ENCODE measurements around the gene MYO15B. TPM values are rescaled to one million over a fixed set of nuclear protein-coding genes. Genes with fewer than 3 reads are reported as not detected.
A peak's percentile ranks its signal among the peaks of the same experiment; 100 is the strongest.

MYO15B gene
- total RNA-seq, 2 experiments from 2014 or later = 8.9 to 19.2 TPM

- POLR2A ChIA-PET = interaction anchor here (0.5 to 3.4 kb wide), 5 partner anchors 13 to 93 kb away, joined by 3 to 18 read pairs (median 4); partner anchors contain the start of gene TSEN54
- intact Hi-C loops (cut with micrococcal nuclease; ENCODE audit: unreplicated experiment) = loop anchor here (2.0 kb wide), 2 partner anchors 19 to 45 kb away; partner anchors contain the start of gene LLGL2
- no peaks in the 10 kb centered on the region for H4K20me1 ChIP-seq (ENCODE audit: insufficient read depth, low read length)
- DNase-seq (ENCODE audit: low spot score) = no peak
- no peaks in the 10 kb centered on the region for H3K9me2 ChIP-seq (ENCODE audit: insufficient read depth, low read length)
- H3K4me1 ChIP-seq (ENCODE audit: insufficient read depth, low read length, poor library complexity, severe bottlenecking) = peaks cover 43% of the 10 kb centered on the region
- CTCF ChIA-PET (ENCODE audit: unreplicated experiment) = interaction anchor here (1.1 kb wide), 1 partner anchor 183 kb away, joined by 4 read pairs; no protein-coding TSS in a partner anchor
- no peaks in the 10 kb centered on the region for H3K9me3 ChIP-seq (ENCODE audit: low read length)
- TF ChIP-seq CTCF (conservative IDR thresholded peaks at IDR 0.05; ENCODE audit: low read length) = no peak
- no peak for TF ChIP-seq EZH2phosphoT487 (IDR thresholded peaks at IDR 0.05; ENCODE audit: borderline replicate concordance, low read depth, low read length)
- H3K36me3 ChIP-seq (ENCODE audit: insufficient read depth, low read length) = no peaks in the 10 kb centered on the region
- BruUV-seq (replicated peaks) = no TSS peak
- H3K4me2 ChIP-seq (ENCODE audit: low read length) = no peak overlapping the region
- peak overlapping the region; percentile 61 for H3K27ac ChIP-seq (ENCODE audit: low read depth, low read length, poor library complexity, severe bottlenecking)
- no peak overlapping the region for H3K4me3 ChIP-seq (ENCODE audit: low read depth, low read length, poor library complexity, severe bottlenecking)
- no peaks in the 10 kb centered on the region for H3K79me2 ChIP-seq (ENCODE audit: insufficient read depth, low read depth, low read length)
- no peak overlapping the region for H2AFZ ChIP-seq (ENCODE audit: low read length)
Observed at GRCh38 chr17:75570034-75570676, 17.4 kb upstream of the MYO15B start.

GRCh38 chr17:75570772-75571171 lies 16.8 kb upstream of the MYO15B start:
- Histone ChIP-seq H2AFZ (ENCODE audit: low read length) (peak overlapping the region; percentile 92), H3K27ac (ENCODE audit: low read depth, low read length, poor library complexity, severe bottlenecking) (peak overlapping the region; percentile 61), H3K36me3 (ENCODE audit: insufficient read depth, low read length) (no peaks in the 10 kb centered on the region), H3K4me2 (ENCODE audit: low read length) (peak overlapping the region; percentile 56), H3K79me2 (ENCODE audit: insufficient read depth, low read depth, low read length) (no peaks in the 10 kb centered on the region), H3K9me2 (ENCODE audit: insufficient read depth, low read length) (no peaks in the 10 kb centered on the region), H4K20me1 (ENCODE audit: insufficient read depth, low read length) (no peaks in the 10 kb centered on the region), H3K4me3 (ENCODE audit: low read depth, low read length, poor library complexity, severe bottlenecking) (peak overlapping the region; percentile 7), H3K4me1 (ENCODE audit: insufficient read depth, low read length, poor library complexity, severe bottlenecking) (peaks cover 43% of the 10 kb centered on the region), H3K9me3 (ENCODE audit: low read length) (no peaks in the 10 kb centered on the region)
- ChIA-PET POLR2A (interaction anchor here (0.5 to 3.4 kb wide), 13 partner anchors 10 to 411 kb away, joined by 3 to 18 read pairs (median 4); partner anchors contain the start of gene TSEN54), CTCF (ENCODE audit: unreplicated experiment) (interaction anchor here (1.1 kb wide), 3 partner anchors 12 to 183 kb away, joined by 3 to 4 read pairs (median 3); no protein-coding TSS in a partner anchor)
- no peak for TF ChIP-seq EZH2phosphoT487 (IDR thresholded peaks at IDR 0.05; ENCODE audit: borderline replicate concordance, low read depth, low read length)
- TF ChIP-seq CTCF (conservative IDR thresholded peaks at IDR 0.05; ENCODE audit: low read length) = no peak
- intact Hi-C loops (cut with micrococcal nuclease; ENCODE audit: unreplicated experiment) = loop anchor here (2.0 kb wide), 2 partner anchors 18 to 46 kb away; partner anchors contain the start of gene LLGL2
- BruUV-seq (replicated peaks) = no TSS peak
- no peak for DNase-seq (ENCODE audit: low spot score)

Measured in OCI-LY7 (cell line).